DOHH2 (cell line): ENCODE data around the gene USP2.

Source experiments
- H3F3A ChIP-seq: fragments of 200-600 bp; sonication (generic), shearing (Covaris generic); 2 replicates; pipeline ENCODE4 v1.6.0; 2016; ENCODE audit warnings: antibody characterized with exemption, mild to moderate bottlenecking; ENCODE audit not compliant: control insufficient read depth, insufficient read depth
- H3K27ac ChIP-seq: fragments of 200-600 bp; sonication (generic); 2 replicates; pipeline ENCODE4 v1.5.1; 2014; ENCODE audit warnings: low read depth, mild to moderate bottlenecking, low read length, moderate library complexity
- H3K27me3 ChIP-seq: fragments of 200-600 bp; sonication (generic); 2 replicates; pipeline ENCODE4 v1.6.1; 2014; ENCODE audit warnings: mild to moderate bottlenecking, low read length, mixed read lengths; ENCODE audit not compliant: control insufficient read depth
- H3K36me3 ChIP-seq: fragments of 200-600 bp; sonication (generic); 2 replicates; pipeline ENCODE4 v1.6.1; 2014; ENCODE audit warnings: mild to moderate bottlenecking, low read length, moderate library complexity, mixed read lengths; ENCODE audit not compliant: control insufficient read depth
- H3K4me1 ChIP-seq: fragments of 200-600 bp; sonication (generic); 2 replicates; pipeline ENCODE4 v1.6.1; 2014; ENCODE audit warnings: mild to moderate bottlenecking, low read length, mixed read lengths; ENCODE audit not compliant: control insufficient read depth
- H3K4me2 ChIP-seq: fragments of 200-600 bp; sonication (generic); 2 replicates; pipeline ENCODE4 v1.6.0; 2014; ENCODE audit warnings: mild to moderate bottlenecking, low read length, moderate library complexity
- H3K4me3 ChIP-seq: fragments of 200-600 bp; sonication (generic); 2 replicates; pipeline ENCODE4 v1.5.1; 2014; ENCODE audit warnings: mild to moderate bottlenecking, low read length, mixed read lengths
- H3K79me2 ChIP-seq: fragments of 200-600 bp; sonication (generic); 2 replicates; pipeline ENCODE4 v1.6.1; 2014; ENCODE audit warnings: mild to moderate bottlenecking, low read length, mixed read lengths; ENCODE audit not compliant: control insufficient read depth
- H3K9me2 ChIP-seq: fragments of 200-600 bp; sonication (generic); replicated peaks from 2 replicates; pipeline ENCODE4 v1.6.1; 2014; ENCODE audit warnings: mild to moderate bottlenecking, low read length, mixed read lengths; ENCODE audit not compliant: control insufficient read depth
- H3K9me3 ChIP-seq: fragments of 200-600 bp; sonication (generic); 2 replicates; pipeline ENCODE4 v1.6.1; 2014; ENCODE audit warnings: antibody characterized with exemption, low read length, mixed read lengths; ENCODE audit not compliant: control insufficient read depth, insufficient read depth
- H4K20me1 ChIP-seq: fragments of 200-600 bp; sonication (generic); 2 replicates; pipeline ENCODE4 v1.6.0; 2014; ENCODE audit warnings: low read depth, mild to moderate bottlenecking, antibody characterized with exemption, low read length, moderate library complexity; ENCODE audit not compliant: control insufficient read depth, insufficient read depth
- EZH2phosphoT487 ChIP-seq: fragments of 200-600 bp; sonication (generic); IDR thresholded peaks from 2 replicates; pipeline ENCODE4 v1.6.1; 2017; ENCODE audit warnings: borderline replicate concordance, mild to moderate bottlenecking, antibody characterized with exemption, low read length, moderate library complexity, mixed read lengths
- TF ChIP-seq, protein P1 (sequence below): fragments of 200-600 bp; sonication (generic); IDR thresholded peaks from one replicate; pipeline ENCODE4 v1.5.1; 2014; ENCODE audit warnings: antibody characterized with exemption, mild to moderate bottlenecking, low read depth, low read length; ENCODE audit not compliant: poor library complexity, severe bottlenecking

USP2 gene

DNA sequence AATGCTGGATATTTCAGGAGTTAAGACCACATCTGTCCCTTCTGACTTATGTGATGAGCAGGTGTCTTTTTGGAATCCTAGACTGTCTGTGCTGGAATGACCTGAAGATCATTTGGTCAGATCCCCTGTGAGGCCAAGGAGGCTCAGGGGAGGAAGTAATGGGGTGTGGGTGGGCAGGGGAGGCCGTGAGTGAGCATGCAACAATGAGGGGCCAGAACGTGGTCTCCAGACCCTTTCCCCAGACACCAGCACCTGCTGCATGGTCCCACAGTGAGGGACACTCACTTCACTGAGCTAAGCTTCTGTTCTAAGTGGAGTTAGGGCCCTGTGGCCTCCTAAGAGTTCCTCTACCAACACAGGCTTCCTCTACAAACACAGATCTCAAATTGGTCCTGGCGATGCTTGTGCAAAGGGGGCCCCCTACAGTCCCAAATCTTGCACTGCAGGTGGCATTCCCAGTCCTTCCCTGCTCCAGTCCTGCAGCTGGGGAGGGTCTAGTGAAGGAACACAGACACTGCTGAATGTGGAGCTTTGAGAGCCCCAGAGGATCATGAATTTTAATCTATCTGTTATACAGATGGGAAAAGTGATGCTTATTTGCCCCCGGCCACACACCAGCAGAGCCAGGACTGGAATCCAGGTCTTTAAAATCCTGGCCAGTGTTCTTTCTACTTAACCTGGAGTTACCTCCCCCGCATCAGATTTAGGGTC, 7.4 kb downstream of the USP2 start:
- no peak for TF ChIP-seq EZH2phosphoT487
- TF ChIP-seq, protein P1, sequence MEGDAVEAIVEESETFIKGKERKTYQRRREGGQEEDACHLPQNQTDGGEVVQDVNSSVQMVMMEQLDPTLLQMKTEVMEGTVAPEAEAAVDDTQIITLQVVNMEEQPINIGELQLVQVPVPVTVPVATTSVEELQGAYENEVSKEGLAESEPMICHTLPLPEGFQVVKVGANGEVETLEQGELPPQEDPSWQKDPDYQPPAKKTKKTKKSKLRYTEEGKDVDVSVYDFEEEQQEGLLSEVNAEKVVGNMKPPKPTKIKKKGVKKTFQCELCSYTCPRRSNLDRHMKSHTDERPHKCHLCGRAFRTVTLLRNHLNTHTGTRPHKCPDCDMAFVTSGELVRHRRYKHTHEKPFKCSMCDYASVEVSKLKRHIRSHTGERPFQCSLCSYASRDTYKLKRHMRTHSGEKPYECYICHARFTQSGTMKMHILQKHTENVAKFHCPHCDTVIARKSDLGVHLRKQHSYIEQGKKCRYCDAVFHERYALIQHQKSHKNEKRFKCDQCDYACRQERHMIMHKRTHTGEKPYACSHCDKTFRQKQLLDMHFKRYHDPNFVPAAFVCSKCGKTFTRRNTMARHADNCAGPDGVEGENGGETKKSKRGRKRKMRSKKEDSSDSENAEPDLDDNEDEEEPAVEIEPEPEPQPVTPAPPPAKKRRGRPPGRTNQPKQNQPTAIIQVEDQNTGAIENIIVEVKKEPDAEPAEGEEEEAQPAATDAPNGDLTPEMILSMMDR, result peak; percentile 97
- Histone ChIP-seq H3K4me2 (peak overlapping the region; percentile 51), H3K27me3 (no peaks in the 10 kb centered on the region), H3F3A (0 out of 2 replicates have a peak, but pooled peaks cover 3% of the 10 kb centered on the region), H3K9me3 (no peaks in the 10 kb centered on the region), H3K27ac (peak overlapping the region; percentile 31; the same call in 1 of the 2 replicates), H3K36me3 (no peaks in the 10 kb centered on the region), H3K9me2 (no peaks in the 10 kb centered on the region), H3K4me3 (peak overlapping the region; percentile 20; the same call in 1 of the 2 replicates), H4K20me1 (no peaks in the 10 kb centered on the region), H3K79me2 (no peaks in the 10 kb centered on the region), H3K4me1 (peaks cover 76% of the 10 kb centered on the region)

DNA sequence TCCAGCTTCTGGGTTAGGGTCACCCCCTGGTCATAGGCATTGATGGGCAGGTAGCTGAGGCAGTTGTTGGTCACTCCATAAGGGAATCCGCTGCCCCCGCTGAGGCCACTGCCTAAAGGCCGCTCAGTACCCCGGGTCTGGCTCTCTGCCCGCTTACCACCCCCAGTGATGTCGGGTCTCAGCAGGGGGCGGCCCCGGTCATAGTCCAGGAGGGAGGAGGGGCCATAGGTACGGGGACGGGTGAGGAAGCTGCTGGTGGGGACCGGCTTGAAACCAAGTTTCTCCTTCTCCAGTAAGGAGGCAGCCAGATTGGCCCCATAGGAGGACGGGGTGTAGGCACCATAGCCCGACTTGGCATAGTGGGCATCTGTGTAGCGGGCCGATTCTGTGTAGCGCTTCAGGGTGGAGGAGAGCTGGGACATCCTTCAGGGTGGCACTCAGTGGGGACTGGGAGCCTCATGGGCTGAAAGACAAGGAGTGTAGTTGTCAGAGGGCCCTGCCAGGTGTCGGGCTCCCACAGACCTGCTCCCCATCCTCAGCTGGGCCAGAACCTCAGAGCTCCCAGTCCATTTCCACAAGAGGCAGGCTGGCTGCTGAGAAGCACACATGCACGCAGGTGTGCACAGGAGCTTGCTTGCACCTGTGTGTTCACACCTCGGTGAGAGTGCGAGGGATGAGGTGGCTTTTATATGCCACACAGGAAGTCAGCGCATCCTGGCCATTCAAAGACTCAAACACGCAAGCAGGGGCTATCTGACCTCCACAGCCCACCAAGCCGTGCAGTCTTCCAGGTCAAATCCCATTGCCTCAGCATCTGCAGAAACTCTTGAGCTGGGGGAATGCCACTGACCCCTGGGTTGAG, 8.2 kb downstream of the USP2 start:
- H3K9me2 ChIP-seq, result no peaks in the 10 kb centered on the region
- H3K9me3 ChIP-seq, result no peaks in the 10 kb centered on the region
- H3K4me1 ChIP-seq, result peaks cover 81% of the 10 kb centered on the region
- no peak for TF ChIP-seq EZH2phosphoT487
- TF ChIP-seq, protein P1, result no peak
- 0 out of 2 replicates have a peak, but pooled peaks cover 3% of the 10 kb centered on the region for H3F3A ChIP-seq
- H4K20me1 ChIP-seq, result no peaks in the 10 kb centered on the region
- no peaks in the 10 kb centered on the region for H3K79me2 ChIP-seq
- H3K27me3 ChIP-seq, result no peaks in the 10 kb centered on the region
- peak overlapping the region; percentile 31; the same call in 1 of the 2 replicates for H3K27ac ChIP-seq
- no peaks in the 10 kb centered on the region for H3K36me3 ChIP-seq
- H3K4me3 ChIP-seq, result peak overlapping the region; percentile 20; the same call in 1 of the 2 replicates
- H3K4me2 ChIP-seq, result peak overlapping the region; percentile 51

DNA sequence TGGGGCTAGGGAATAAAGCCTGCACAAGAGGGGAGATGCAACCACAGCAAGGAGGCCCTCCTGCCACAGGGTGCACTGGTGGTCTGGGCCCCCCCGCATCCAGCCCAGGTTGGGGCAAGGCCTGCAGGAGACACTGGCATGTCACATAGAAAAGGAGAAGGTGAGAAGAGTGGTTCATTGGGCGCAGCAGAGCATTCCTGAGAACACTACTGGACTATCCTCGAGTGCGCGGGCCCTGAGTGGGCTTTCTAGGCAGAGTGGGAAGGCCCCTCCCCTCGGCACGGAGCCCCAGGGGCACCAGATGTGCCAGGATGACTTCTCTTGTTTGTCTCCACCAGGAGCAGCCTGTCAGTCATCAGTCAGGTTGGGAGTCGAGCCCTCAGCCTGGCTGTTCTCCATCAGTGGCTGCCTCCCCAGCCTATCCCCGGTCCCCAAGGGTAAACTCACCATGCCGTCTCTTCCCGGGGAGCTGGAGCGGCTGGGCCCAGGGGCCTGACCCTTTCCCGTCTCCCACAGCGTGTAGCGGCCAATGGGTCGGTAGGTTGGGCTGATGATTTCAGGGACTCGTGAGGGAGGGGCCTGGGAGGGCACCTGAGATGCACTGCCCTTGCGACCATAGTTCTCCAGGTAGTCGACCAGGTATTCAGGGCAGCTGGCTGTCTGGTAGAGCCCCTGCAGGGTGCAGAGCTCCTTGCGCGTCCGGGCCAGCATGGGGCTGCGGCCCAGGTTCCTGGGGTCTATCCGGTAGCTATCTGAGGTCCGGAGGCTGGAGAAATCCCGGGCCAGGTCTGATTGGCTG, 9.0 kb downstream of the USP2 start:
- Histone ChIP-seq H3K27me3 (no peaks in the 10 kb centered on the region), H3K36me3 (no peaks in the 10 kb centered on the region), H3K4me3 (no peak overlapping the region), H3K27ac (no peak overlapping the region), H3K4me2 (no peak overlapping the region), H4K20me1 (no peaks in the 10 kb centered on the region), H3K9me3 (no peaks in the 10 kb centered on the region), H3F3A (0 out of 2 replicates have a peak, but pooled peaks cover 3% of the 10 kb centered on the region), H3K79me2 (no peaks in the 10 kb centered on the region), H3K4me1 (peaks cover 81% of the 10 kb centered on the region), H3K9me2 (no peaks in the 10 kb centered on the region)
- TF ChIP-seq, protein P1, result no peak
- no peak for TF ChIP-seq EZH2phosphoT487
